Stimulated activated CD4-positive, alpha-beta T cell treated with anti-CD3 and anti-CD28 coated beads, Interleukin-12 subunit alpha, Interleukin-12 subunit beta, amount 100 ng/mL, for 48 hours (primary cell): ENCODE results near the gene TMED6.
A peak's percentile ranks its signal among the peaks of the same experiment; 100 is the strongest.
"Not testable (repeated sequence)": the region's sequence is repeated elsewhere in the genome, so short reads cannot be mapped to it uniquely, and the experiment has no call there.

ENCODE experiments used
- DNase-seq, 3 donors: peaks; one replicate each; pipeline ENCODE4 v3.0.0-alpha.2; 2020; ENCODE audit warnings: low read depth in 2 of 3, low spot score in 1 of 3

The TMED6 gene

DNA sequence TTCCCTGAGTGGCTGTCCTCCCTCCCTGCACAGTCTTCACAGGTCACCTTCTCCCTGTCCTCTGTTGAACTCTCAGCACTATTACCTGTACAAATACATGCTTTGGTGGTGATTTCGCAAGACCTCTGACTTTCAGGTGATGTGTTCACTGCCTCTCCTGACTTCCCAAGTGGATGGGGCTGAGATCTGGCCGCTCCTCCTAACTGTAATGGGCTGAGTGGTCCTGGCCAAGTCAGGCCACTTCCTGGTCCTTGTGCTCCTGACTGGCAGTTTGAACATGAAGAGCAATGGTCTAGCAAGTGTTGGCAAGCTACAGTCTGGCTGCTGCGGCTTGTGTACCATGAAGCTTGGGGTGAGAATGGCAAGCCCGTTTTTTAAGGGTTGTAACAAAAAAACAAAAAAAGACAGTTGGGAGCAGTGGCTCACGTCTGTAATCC is 11.7 kb upstream of the TMED6 start:
- DNase-seq, result no peak

DNA sequence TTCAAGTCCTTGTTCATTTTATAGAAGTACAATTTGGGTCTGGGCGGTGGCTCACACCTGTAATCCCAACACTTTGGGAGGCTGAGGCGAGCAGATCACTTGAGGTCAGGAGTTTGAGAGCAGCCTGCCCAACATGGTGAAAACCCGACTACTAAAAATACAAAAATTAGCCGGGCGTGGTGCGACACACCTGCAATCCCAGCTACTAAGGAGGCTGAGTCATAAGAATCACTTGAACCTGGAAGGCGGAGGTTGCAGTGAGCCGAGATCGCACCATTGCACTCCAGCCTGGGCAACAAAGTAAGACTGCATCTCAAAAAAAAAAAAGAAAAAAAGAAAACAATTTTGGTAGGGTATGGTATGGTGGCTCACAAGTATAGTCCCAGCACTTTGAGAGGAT is 8.5 kb upstream of the TMED6 start:
- DNase-seq, result not testable (repeated sequence)

DNA sequence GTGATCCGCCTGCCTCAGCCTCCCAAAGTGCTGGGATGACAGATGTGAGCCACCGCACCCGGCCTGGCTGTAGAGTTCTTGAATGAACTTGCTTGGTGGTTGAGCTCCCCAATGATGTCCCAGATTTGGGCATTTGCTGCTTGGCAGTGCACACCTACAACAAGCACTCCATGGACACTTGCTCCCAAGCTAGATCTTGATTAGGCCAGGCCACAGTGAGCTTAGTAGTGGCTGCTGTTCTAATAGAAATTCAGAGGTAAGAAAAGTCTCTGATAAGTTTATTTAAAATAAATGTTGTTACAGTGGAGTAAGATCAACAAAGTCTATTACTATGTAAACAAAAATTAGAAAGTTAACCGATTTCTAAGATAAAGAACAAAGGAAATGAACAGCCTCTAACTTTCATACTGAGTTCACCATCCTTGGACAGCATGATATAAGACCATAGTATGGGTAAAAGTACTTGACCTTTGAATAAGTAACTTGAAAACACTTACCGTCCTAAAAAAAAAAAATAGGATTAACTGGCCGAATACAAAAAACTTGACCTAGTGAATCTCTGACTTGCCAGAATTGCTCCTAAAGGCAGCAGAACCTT is 951 bp downstream of the TMED6 start:
- no peak for DNase-seq

DNA sequence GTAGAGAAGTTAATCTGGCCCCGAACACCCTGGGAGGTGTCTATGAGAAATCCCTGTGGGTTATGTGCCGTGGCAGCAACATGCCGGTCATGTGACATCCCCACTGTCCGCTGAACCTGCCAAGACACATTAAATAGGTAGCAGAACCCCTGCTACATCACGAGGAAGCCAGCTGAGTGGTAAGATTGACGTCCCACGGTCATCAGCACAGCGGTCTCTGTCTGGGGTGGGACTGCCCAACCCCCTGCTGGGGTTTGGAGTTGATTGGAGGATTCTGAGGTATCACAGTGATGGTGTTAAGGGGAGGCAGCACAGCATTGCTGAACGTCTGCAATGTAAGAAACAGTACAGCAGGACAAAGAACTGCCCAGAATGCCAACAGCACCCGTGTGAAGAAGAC is 2.0 kb downstream of the TMED6 start:
- DNase-seq, result no peak

DNA sequence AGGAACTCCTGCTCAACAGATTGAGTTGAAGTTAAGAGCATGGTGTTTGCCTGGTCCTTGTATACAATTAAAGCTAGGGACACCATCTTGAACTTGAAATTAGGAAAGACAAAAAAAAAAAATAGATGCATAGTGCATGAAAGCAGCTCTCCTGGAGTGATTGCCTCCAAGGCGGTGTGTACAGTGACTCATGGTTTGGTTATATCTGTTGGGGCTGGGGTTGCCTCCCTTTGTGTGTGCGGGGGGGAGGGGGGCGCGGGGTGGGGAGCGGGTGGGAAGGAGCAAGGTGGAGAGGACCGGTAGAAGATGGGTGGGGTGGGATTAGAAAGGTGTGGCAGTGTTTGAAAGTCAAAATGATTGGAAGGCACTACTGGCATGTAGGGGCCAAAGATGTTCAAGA is 3.4 kb downstream of the TMED6 start:
- no peak for DNase-seq

DNA sequence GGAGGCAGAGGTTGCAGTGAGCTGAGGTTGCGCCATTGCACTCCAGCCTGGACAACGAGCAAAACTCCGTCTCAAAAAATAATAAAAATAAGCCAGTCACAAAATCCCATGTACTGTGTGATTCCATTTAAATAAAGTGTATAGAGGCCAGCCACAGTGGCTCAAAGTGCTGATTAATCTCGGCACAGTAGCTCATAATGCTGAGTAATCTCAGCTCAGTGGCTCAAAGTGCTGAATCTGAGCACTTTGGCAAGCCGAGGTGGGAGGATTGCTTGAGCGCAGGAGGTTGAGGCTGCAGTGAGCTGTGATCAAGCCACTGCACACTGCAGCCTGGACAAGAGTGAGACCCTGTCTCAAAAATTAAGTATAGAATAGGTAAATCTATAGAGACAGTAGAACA is 4.9 kb downstream of the TMED6 start:
- DNase-seq, result no peak

DNA sequence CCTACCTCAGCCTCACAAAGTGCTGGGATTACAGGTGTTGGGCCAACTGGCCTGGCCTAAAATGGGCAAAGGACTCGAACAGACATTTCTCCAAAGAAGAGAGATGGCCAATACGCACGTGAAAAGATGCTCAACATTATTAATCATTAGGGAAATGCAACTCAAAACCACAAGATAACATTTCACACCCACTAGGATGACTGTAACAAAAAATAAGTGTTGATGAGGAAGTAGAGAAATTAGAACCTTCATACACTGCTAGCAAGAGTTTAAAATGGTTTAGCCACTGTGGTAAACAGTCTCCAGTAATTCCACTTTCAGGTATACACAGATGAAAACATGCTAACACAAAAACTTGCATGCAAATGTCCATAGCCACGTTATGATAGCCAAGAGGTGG is 5.7 kb downstream of the TMED6 start:
- DNase-seq, result no peak

DNA sequence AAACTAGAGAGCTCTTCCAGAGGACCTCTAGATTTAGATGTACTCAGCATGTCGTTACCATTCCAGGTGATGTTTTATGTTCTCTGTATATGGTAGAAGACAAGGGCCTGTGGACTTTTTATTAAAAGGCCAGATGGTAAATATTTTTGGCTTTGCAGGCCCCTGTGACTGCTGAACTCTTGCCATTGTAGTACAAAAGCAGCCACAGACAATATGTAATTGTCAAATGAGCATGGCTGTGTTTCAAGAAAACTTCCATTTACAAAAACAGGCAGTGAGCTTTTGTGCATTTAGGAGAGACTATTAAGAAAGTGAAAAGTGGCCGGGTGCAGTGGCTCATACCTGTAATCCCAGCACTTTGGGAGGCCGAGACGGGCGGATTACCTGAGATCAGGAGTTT is 7.4 kb downstream of the TMED6 start:
- DNase-seq, result no peak

DNA sequence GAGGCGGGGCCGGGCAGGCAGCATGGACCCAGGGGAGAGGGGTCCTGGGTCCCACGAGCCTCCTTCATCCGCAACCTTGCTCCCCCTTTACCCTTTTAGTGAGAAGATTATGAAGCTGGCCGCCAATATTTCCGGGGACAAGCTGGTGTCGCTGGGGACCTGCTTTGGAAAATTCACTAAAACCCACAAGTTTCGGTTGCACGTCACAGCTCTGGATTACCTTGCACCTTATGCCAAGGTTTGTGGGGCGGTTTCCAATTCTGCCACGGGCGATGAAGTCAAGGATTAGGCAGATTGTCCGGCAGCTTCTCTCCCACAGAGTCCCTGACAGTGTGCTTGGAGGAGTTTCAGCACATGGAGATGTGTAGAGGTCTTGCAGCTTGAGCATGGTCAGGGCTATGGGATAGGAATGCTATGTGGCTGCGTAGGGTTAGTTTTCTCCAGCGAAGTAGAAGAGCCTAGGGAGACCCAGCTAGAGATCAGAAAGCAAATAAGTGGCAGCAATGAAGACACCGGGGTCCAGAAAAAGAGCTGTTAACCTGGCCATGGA is 11.4 kb downstream of the TMED6 start:
- DNase-seq, result peak in 2 of 3 donors; percentile 13 to 29

DNA sequence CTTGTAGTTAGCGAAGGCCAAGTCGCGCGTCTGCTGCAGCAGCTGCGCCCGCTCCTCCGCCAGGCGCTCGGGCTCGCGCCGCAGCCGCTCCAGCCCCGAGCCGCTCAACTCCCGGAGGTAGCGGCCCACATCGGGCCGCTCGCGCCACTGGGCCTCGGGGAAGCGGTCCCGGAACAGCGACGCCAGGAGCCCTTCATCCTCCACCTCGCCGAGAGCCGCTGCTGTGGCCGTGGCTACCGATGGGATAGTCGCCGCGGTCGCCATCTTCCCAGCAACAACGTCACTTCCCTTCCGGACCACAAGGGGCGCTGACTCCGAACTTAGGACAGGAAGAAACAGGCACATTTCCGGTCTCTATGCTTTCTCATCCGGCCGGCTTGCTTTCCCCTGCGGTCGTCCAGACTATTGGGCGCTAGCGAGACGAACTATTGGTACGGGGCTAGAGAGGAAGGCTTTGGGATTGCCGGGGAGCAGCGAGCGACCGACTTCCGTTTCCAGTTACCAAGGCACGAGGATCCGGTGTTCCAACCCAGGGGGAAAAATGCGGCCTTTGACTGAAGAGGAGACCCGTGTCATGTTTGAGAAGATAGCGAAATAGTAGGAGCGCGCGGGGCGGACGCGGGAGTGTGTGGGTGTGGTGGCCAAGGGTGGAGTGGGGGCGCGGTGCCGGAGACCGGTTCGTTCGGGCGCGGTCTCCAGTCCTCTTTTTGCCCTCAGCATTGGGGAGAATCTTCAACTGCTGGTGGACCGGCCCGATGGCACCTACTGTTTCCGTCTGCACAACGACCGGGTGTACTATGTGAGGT is 12.1 kb downstream of the TMED6 start, which contains the start of the genes COG8 and NIP7:
COG8 (minus strand) TSS at position 276 of the 806 bp plus-strand sequence; CDS start at position 264, 12 bp downstream.
NIP7 (plus strand) TSS at position 484 of the 806 bp plus-strand sequence; CDS start at position 542, 58 bp downstream.
- DNase-seq, result peak; percentile 91 to 92 (median 91)

DNA sequence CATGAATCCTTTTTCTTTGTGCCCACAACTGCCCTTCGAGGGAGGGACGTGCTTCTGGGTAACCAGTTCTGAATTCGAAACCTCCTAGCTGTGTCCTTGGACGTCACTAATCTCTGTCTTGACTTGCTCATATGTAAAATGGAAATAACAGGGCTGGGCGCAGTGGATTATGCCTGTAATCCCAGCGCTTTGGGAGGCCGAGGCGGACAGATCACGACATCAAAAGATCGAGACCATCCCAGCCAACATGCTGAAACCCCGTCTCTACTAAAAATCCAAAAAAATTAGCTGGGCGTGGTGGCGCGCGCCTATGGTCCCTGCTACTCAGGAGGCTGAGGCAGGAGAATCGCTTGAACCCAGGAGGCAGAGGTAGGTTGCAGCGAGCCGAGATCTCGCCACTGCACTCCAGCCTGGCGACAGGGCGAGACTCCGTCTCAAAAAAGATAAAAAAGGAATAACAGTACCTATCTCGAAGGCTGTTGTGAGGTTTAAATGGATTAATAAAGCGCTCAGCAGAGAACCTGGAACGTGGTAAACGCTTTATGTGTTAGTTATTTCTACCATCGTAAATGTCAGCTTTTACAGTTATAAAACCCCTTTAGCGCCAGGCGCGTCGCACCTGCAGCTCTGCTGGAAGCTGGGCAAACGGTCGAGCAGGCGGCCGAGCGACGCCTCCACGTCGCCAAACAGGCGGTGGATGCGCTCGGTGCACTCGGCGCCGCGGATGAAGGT is 12.9 kb downstream of the TMED6 start:
- DNase-seq, result no peak

DNA sequence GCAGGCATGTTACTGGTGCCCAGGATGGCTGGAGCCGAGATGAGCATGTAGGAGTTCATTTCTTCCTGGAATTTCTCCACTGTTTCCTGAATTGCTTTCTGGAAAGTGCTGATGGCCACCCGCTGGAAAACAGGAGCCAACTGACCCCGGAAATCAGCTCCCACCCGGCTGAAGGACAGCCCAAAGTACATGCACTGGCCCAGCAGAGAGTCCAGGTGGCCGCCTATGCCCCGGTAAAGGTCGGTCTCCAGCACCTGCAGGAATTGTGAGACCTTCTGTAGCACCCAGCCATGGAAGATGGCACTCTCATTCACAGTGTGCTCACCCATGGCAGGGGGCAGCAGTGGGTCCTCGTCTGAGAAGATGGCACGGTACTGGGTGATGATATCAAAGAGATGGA is 16.9 kb downstream of the TMED6 start:
- no peak for DNase-seq

DNA sequence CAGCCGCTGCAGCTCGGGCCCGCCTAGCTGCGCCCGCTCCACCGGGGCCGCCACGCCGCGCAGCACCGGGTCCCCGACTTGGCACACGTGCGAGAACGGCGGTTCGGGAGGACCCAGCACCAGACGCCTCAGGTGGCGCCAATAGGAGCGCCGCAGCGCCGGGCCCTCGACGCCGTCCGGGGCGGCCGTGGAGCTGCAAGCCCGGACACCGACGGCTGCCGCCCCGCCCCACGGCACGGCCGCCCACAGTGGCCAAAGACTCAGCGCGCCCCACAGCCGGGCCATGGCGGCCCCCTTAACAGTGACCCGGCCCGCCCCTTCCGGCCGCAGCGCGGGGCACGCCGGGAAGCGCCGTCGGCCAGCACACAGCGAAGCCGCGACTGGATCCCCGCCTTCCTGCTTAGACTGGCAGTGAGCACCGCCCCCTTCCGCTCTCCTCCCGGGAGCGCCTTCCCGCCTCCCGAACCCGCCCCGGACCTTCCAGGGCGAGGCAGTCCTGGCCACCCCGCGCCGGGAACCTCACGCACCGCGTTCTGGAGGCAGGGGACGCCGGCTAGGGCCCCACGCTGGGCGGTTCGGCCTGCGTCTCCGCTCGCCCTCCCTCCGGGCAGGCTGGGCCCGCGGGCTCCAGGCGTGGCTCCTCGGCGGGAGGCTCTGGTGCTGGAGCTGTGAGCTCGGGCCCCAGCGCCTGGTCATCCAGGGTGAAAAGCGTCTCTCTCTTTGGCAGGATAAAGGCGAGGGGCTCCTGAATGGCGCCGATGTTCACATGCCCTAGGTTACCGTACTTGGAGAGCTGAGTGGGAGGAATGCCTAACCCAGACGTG is 21.1 kb downstream of the TMED6 start, which contains the start of gene PDF:
PDF (minus strand) TSS at position 303 of the 824 bp plus-strand sequence; CDS start at position 285, 18 bp downstream.
- DNase-seq, result peak; percentile 59 to 89 (median 71)

DNA sequence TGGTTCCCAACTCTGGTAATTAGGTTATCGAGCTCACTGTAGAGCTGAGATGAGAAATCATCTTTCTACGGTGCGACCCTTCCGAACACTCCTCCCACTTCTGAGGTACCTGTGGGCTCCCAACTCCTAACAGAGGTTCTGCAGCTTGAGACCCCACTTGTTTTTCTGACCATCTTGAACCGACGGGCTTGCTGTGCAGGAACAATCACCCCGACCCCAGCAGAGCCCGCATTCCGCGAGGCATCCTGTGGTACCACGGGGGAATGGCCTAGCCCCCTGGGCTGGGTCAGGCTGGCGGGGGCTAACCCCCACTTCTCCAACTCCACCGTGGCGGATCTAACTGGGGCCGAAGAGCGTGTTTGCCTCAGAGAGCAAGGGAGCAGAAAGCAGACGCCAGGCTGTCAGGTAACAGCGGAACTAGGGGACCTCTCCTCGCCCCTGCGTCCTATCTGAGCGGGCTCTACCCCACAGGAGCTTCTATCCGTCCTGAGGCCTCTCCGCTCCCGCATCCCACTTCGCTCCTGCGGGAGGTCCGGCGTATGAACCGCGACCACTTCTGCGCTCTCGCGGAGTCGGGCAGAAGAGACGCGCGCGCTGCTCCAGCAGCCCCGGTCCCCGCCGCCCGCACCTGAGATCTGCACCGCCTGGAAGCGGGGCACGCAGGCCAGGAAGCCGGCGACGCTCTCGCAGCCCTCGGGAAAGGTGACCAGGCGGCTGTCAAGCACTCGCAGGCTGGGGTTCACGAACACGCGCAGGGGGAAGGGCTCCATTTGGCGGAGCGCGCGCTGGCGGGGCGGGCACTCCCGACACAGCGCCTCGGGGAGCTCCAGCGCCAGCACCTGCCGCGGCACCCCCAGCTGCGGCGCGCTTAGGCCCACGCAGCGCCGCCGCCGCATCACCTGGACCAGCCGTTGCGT is 22.0 kb downstream of the TMED6 start:
- DNase-seq, result peak in 2 of 3 donors; percentile 18 to 38

DNA sequence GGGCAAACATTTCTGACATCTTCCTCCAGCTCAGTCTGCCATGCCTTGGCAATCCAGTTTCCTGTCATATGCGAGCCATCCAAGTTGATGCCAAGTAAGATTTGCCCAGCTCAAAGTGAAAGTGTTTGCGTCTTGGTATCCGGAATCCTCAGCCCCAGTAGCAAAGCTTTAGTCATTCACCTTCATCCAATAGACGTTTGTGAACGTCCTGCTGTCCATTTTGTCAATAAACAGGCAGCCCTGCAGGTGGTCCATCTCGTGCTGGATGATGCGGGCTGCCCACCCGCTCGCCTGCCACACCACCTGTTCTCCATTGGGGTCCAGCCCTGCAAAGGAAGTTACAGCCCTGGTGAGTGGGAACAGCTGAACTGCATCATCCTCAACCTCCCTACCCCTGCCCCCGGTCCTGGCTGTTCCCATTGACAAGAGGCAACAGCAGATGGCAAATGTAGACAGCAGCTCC is 22.7 kb downstream of the TMED6 start:
- no peak for DNase-seq

DNA sequence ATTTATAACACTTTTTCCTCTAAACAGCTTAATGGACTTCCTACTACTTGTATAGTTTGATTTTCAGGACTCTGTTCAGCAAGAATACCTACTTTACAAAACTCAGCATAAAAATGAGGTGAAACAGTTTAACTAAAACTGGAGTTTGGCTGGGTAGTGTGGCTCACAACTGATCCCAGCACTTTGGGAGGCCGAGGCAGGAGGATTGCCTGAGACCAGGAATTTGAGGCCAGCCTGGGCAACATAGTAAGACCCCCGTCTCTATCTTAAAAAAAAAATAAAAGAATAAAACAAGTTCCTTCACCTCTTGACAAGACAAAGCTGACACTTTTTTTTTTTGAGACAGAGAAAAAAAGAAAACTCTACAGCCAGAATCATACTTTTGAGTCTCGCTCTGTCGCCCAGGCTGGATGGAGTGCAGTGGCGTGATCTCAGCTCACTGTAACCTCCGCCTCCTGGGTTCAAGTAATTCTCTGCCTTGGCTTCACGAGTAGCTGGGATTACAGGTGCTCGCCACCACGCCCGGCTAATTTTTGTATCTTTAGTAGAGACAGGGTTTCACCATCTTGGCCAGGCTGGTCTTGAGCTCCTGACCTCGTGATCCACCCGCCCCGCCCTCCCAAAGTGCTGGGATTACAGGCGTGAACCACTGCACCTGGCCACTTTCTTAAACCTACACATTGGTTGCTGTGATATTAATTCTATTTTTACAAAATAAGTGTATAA is 23.8 kb downstream of the TMED6 start:
- no peak for DNase-seq

DNA sequence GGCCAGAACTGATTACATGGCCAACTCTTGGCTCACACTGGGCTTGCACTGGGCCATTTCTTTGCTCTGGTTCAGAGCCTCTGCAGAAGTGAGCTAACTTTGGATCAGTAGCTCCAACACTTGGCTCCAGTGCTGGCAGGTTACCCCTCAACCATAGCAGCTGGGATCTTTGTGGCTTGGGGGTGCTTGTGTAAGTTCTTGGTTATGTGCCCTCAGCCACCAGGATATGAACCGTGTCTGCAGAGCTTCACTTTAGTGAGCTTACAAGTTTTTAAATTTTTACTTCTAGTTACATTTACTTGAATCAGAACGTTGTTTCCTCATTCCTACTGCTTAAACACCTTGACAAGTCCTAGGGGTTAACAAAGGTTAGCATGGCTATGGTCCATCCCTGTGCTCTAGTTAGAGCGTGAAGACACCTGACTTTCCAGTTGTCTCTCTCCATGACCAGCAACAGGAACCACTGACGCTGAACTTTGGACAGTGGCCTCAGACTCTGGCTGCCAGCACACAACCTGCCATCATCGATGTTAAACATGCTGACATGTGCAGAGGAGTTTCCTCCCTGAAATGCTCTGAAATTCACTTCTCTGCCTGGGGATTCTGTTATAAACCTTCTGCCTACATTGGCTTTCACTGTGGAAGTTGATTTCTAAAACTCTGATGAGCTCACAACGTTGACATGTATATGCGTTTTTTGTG is 25.3 kb downstream of the TMED6 start:
- DNase-seq, result no peak

DNA sequence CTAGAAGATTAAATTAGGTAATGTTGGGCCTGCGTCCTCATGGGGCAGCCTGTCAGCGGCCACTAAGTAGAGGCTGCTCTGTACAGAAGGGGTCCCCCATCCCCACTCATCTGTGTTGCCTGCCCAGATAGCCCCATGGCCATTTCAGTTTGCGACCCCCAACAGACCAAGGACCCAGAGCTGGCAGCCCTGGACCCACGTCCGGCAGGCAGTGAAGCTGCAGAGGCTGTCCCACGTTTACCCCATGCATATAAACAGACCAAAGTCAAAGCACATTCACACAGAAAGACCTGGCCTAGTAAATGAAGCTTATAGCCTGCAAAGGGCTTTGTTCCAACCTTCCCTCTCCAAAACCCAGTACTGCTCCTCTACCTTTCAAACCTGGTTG is 25.8 kb downstream of the TMED6 start:
- no peak for DNase-seq
